GM12878 (cell line): ENCODE data around the gene SLAMF9. TPM values are rescaled to one million over a fixed set of nuclear protein-coding genes. Genes with fewer than 3 reads are reported as not detected.

ENCODE experiments used
- BMI1 ChIP-seq: fragments of 450-650 bp; IDR thresholded peaks from 2 replicates; pipeline ENCODE4 v1.6.1; 2016; ENCODE audit warnings: mild to moderate bottlenecking, moderate library complexity, borderline replicate concordance
- CHD2 ChIP-seq: IDR thresholded peaks from 2 replicates; pipeline ENCODE4 v1.6.1; 2011; ENCODE audit warnings: low read depth, low read length, improper control_type of control experiment, borderline replicate concordance
- ETV6 ChIP-seq, 2 experiments: fragments of 450-650 bp in 1 of 2; IDR thresholded peaks in 1 of 2; conservative IDR thresholded peaks in 1 of 2; 2 replicates each; pipeline ENCODE4 v1.6.1; 2014; ENCODE audit warnings: antibody characterized with exemption in 1 of 2, borderline replicate concordance in 1 of 2, low read depth in 1 of 2, mild to moderate bottlenecking in 1 of 2, moderate library complexity in 1 of 2
- NBN ChIP-seq: fragments of 450-650 bp; IDR thresholded peaks from 2 replicates; pipeline ENCODE4 v1.6.1; 2016
- RAD21 ChIP-seq: IDR thresholded peaks from 2 replicates; pipeline ENCODE4 v1.6.1; 2011; ENCODE audit warnings: mild to moderate bottlenecking, low read depth, low read length, moderate library complexity; ENCODE audit not compliant: insufficient read depth
- SREBF2 ChIP-seq: IDR thresholded peaks from 2 replicates; pipeline ENCODE4 v1.6.1; 2012; ENCODE audit warnings: mild to moderate bottlenecking, low read length
- TBL1XR1 ChIP-seq: IDR thresholded peaks from 2 replicates; pipeline ENCODE4 v1.6.1; 2012; ENCODE audit warnings: low read depth, low read length, improper control_type of control experiment
- ZNF207 ChIP-seq: fragments of 450-650 bp; IDR thresholded peaks from 2 replicates; pipeline ENCODE4 v1.6.1; 2014; ENCODE audit warnings: antibody characterized with exemption, mild to moderate bottlenecking, borderline replicate concordance
- polyA plus RNA-seq, 11 experiments: library from polyadenylated mRNA; depleted of rRNA in 4 of 11; unstranded in 6 of 11; stranded (reverse) in 5 of 11; fragments of >200 nt; fragmentation: Nextera tagmentation in 4 of 11; fragmentation: Illumina TruSeq in 1 of 11; extraction: Ambion mirVana in 4 of 11; extraction: Trizol in 1 of 11; gene quantifications; 1 replicate in 1 of 11; 2 replicates in 10 of 11; pipeline versions ENCODE4 v1.2.1 to v1.2.3, GENCODE V29; 2011 to 2016; ENCODE audit warnings: inconsistent platforms in 2 of 11, missing spikeins in 2 of 11, low read depth in 1 of 11
- total RNA-seq, 4 experiments: library from RNA; depleted of rRNA in 3 of 4; stranded (reverse); fragments of >200 nt in 3 of 4; fragmentation: Illumina TruSeq in 1 of 4; extraction: Trizol in 1 of 4; gene quantifications; 2 replicates each; pipeline versions ENCODE4 v1.2.1 to v1.2.3, GENCODE V29; 2013 to 2021
- TF ChIP-seq, protein P1 (sequence below): fragments of 150-350 bp; IDR thresholded peaks from 2 replicates; pipeline ENCODE4 v1.6.1; 2014; ENCODE audit warnings: mild to moderate bottlenecking, low read depth, low read length
- TF ChIP-seq, protein P2 (sequence below): fragments of 450-650 bp; IDR thresholded peaks from 2 replicates; pipeline ENCODE4 v1.6.1; 2017; ENCODE audit warnings: mild to moderate bottlenecking, moderate library complexity
- TF ChIP-seq, protein P3 (sequence below): fragments of 450-650 bp; IDR thresholded peaks from 2 replicates; pipeline ENCODE4 v1.6.1; 2018; ENCODE audit warnings: mild to moderate bottlenecking, low read depth, moderate library complexity; ENCODE audit not compliant: partially characterized antibody
- TF ChIP-seq, protein P4 (sequence below): fragments of 450-650 bp; formaldehyde crosslinking; IDR thresholded peaks from 2 replicates; pipeline ENCODE4 v1.5.0; 2022; ENCODE audit warnings: mild to moderate bottlenecking, missing genetic modification characterization
- TF ChIP-seq, protein P5 (sequence below): fragments of 450-650 bp; IDR thresholded peaks from 2 replicates; pipeline ENCODE4 v1.6.1; 2017; ENCODE audit warnings: mild to moderate bottlenecking, low read depth, inconsistent platforms; ENCODE audit not compliant: poor library complexity, severe bottlenecking

SLAMF9 gene
- total and polyA plus RNA-seq, 10 of the 15 experiments (the other 5 are each of a cell fraction or from before 2014, with no cell fraction given) = not detected

DNA sequence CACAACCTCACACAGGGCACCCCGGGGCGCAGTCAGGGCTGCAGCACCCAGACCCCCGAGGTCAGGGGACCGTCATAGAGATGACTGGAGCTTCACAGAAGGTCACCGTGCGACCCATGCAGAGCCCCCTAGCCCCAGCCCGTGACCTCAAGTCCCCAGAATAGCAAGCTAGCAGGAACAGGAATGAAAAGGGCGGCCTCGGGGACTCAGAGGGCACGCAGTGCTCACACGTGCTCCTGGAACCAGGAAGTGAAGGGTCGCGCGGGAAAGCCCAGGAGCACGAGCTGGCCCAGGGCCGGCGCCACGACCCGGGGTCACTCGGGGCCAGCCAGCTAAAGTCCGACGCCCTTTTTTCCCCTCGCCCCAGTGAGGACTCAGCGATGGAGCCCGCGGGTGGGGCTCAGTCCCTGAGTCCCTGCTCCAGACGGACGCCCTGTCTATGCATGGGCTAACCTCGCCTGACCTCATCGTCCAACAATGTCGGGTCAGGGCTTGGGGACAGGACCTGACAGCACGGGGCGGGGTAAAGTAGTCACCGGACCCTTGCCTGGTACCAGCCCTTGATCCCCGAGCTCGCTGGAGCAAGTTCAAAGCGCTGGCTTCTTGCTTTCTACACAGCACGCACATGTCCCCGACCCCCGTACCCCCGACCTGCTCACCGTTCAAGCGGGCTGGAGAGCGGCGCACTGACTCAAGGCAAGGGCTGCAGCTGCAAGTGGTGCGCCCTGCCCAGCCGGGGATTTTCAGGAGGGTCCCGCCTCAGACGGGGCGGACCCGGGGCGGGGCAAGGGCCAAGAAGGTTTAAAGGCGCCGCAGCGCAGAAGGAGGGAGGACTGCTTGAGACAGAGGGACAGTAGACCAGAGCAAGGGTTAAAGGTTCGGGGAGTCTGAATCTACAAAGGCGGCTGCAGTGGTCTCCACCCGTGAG is 29.0 kb downstream of the SLAMF9 start, which contains the start of gene TAGLN2 (continued):
- TF ChIP-seq, protein P1, sequence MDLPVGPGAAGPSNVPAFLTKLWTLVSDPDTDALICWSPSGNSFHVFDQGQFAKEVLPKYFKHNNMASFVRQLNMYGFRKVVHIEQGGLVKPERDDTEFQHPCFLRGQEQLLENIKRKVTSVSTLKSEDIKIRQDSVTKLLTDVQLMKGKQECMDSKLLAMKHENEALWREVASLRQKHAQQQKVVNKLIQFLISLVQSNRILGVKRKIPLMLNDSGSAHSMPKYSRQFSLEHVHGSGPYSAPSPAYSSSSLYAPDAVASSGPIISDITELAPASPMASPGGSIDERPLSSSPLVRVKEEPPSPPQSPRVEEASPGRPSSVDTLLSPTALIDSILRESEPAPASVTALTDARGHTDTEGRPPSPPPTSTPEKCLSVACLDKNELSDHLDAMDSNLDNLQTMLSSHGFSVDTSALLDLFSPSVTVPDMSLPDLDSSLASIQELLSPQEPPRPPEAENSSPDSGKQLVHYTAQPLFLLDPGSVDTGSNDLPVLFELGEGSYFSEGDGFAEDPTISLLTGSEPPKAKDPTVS = no peak
- TF ChIP-seq, protein P2, sequence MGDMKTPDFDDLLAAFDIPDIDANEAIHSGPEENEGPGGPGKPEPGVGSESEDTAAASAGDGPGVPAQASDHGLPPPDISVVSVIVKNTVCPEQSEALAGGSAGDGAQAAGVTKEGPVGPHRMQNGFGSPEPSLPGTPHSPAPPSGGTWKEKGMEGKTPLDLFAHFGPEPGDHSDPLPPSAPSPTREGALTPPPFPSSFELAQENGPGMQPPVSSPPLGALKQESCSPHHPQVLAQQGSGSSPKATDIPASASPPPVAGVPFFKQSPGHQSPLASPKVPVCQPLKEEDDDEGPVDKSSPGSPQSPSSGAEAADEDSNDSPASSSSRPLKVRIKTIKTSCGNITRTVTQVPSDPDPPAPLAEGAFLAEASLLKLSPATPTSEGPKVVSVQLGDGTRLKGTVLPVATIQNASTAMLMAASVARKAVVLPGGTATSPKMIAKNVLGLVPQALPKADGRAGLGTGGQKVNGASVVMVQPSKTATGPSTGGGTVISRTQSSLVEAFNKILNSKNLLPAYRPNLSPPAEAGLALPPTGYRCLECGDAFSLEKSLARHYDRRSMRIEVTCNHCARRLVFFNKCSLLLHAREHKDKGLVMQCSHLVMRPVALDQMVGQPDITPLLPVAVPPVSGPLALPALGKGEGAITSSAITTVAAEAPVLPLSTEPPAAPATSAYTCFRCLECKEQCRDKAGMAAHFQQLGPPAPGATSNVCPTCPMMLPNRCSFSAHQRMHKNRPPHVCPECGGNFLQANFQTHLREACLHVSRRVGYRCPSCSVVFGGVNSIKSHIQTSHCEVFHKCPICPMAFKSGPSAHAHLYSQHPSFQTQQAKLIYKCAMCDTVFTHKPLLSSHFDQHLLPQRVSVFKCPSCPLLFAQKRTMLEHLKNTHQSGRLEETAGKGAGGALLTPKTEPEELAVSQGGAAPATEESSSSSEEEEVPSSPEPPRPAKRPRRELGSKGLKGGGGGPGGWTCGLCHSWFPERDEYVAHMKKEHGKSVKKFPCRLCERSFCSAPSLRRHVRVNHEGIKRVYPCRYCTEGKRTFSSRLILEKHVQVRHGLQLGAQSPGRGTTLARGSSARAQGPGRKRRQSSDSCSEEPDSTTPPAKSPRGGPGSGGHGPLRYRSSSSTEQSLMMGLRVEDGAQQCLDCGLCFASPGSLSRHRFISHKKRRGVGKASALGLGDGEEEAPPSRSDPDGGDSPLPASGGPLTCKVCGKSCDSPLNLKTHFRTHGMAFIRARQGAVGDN = peak; percentile 54
- TF ChIP-seq NBN (0 out of 2 replicates have a peak, but pooled peaks have one; percentile 48), CHD2 (0 out of 2 replicates have a peak, but pooled peaks have one; percentile 34), ZNF207 (0 out of 2 replicates have a peak, but pooled peaks have one; percentile 34), SREBF2 (no peak), ETV6 (conservative IDR thresholded peaks at IDR 0.05 in 1 of 2, IDR thresholded peaks at IDR 0.05 in 1 of 2; ENCODE audit: borderline replicate concordance in 1 of 2, low read depth in 1 of 2) (no peak), RAD21 (no peak), TBL1XR1 (no peak), BMI1 (no peak)
- TF ChIP-seq, protein P3, sequence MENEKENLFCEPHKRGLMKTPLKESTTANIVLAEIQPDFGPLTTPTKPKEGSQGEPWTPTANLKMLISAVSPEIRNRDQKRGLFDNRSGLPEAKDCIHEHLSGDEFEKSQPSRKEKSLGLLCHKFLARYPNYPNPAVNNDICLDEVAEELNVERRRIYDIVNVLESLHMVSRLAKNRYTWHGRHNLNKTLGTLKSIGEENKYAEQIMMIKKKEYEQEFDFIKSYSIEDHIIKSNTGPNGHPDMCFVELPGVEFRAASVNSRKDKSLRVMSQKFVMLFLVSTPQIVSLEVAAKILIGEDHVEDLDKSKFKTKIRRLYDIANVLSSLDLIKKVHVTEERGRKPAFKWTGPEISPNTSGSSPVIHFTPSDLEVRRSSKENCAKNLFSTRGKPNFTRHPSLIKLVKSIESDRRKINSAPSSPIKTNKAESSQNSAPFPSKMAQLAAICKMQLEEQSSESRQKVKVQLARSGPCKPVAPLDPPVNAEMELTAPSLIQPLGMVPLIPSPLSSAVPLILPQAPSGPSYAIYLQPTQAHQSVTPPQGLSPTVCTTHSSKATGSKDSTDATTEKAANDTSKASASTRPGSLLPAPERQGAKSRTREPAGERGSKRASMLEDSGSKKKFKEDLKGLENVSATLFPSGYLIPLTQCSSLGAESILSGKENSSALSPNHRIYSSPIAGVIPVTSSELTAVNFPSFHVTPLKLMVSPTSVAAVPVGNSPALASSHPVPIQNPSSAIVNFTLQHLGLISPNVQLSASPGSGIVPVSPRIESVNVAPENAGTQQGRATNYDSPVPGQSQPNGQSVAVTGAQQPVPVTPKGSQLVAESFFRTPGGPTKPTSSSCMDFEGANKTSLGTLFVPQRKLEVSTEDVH = peak; percentile 38
- TF ChIP-seq, protein P4, sequence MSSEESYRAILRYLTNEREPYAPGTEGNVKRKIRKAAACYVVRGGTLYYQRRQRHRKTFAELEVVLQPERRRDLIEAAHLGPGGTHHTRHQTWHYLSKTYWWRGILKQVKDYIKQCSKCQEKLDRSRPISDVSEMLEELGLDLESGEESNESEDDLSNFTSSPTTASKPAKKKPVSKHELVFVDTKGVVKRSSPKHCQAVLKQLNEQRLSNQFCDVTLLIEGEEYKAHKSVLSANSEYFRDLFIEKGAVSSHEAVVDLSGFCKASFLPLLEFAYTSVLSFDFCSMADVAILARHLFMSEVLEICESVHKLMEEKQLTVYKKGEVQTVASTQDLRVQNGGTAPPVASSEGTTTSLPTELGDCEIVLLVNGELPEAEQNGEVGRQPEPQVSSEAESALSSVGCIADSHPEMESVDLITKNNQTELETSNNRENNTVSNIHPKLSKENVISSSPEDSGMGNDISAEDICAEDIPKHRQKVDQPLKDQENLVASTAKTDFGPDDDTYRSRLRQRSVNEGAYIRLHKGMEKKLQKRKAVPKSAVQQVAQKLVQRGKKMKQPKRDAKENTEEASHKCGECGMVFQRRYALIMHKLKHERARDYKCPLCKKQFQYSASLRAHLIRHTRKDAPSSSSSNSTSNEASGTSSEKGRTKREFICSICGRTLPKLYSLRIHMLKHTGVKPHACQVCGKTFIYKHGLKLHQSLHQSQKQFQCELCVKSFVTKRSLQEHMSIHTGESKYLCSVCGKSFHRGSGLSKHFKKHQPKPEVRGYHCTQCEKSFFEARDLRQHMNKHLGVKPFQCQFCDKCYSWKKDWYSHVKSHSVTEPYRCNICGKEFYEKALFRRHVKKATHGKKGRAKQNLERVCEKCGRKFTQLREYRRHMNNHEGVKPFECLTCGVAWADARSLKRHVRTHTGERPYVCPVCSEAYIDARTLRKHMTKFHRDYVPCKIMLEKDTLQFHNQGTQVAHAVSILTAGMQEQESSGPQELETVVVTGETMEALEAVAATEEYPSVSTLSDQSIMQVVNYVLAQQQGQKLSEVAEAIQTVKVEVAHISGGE (CRISPR knock-in tag) = no peak
- TF ChIP-seq, protein P5, sequence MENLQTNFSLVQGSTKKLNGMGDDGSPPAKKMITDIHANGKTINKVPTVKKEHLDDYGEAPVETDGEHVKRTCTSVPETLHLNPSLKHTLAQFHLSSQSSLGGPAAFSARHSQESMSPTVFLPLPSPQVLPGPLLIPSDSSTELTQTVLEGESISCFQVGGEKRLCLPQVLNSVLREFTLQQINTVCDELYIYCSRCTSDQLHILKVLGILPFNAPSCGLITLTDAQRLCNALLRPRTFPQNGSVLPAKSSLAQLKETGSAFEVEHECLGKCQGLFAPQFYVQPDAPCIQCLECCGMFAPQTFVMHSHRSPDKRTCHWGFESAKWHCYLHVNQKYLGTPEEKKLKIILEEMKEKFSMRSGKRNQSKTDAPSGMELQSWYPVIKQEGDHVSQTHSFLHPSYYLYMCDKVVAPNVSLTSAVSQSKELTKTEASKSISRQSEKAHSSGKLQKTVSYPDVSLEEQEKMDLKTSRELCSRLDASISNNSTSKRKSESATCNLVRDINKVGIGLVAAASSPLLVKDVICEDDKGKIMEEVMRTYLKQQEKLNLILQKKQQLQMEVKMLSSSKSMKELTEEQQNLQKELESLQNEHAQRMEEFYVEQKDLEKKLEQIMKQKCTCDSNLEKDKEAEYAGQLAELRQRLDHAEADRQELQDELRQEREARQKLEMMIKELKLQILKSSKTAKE = no peak
